Measurements from ENCODE around the gene MRPL58.
"Not testable (repeated sequence)": the region's sequence is repeated elsewhere in the genome, so short reads cannot be mapped to it uniquely, and the experiment has no call there.

MRPL58 gene

GRCh38 chr17:74964988-74965622 lies 47.4 kb upstream of the MRPL58 start:
- Histone ChIP-seq H2AFZ (ENCODE audit: low read depth, low read length, severe bottlenecking) (no peak overlapping the region), H3F3A (ENCODE audit: insufficient read depth) (no peaks in the 10 kb centered on the region), H3K9me3 (ENCODE audit: insufficient read depth, low read length) (no peaks in the 10 kb centered on the region), H3K9me2 (replicated peaks; ENCODE audit: insufficient read depth, low read length) (no peaks in the 10 kb centered on the region), H3K4me3 (ENCODE audit: insufficient read depth, low read length, poor library complexity, severe bottlenecking) (no peak overlapping the region), H3K27me3 (ENCODE audit: low read length) (no peaks in the 10 kb centered on the region), H3K9ac (ENCODE audit: low read length) (no peak overlapping the region), H3K4me2 (ENCODE audit: low read depth, low read length, poor library complexity, severe bottlenecking) (no peak overlapping the region), H3K36me3 (ENCODE audit: low read length) (no peaks in the 10 kb centered on the region), H3K27ac (ENCODE audit: low read depth, low read length) (no peak overlapping the region), H4K20me1 (ENCODE audit: low read depth, low read length) (no peaks in the 10 kb centered on the region), H3K79me2 (ENCODE audit: insufficient read depth, low read length) (no peaks in the 10 kb centered on the region)
- no peak for TF ChIP-seq CTCF (IDR thresholded peaks at IDR 0.05; ENCODE audit: insufficient read depth, low read length, poor library complexity, severe bottlenecking)
- no peak for TF ChIP-seq EZH2phosphoT487 (conservative IDR thresholded peaks at IDR 0.05; ENCODE audit: low read length)

DNA sequence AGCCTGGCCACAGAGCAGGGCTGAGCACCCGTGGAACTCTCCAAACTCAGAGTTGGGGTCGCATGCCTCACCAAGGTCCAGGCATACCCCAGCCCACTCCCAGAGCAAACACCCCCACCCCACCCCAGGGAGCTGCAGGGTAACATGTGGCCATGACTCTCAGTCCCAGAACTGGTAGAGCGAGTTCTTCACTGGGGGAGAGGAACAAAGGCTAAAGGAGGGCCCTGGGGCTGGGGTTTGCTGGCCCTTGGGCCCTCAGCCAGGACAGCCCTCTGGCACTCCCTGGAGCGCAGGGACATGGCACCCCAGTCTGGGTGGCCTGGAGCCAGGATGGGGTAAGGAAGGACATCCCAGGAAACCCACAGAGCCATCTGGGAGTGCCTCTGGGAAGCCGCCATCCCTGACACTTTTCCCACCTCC lies 44.1 kb upstream of the MRPL58 start:
- Histone ChIP-seq H3K9me2 (replicated peaks; ENCODE audit: insufficient read depth, low read length) (no peaks in the 10 kb centered on the region), H3K4me3 (ENCODE audit: insufficient read depth, low read length, poor library complexity, severe bottlenecking) (no peak overlapping the region), H3K9me3 (ENCODE audit: insufficient read depth, low read length) (no peaks in the 10 kb centered on the region), H3K36me3 (ENCODE audit: low read length) (no peaks in the 10 kb centered on the region), H3F3A (ENCODE audit: insufficient read depth) (no peaks in the 10 kb centered on the region), H2AFZ (ENCODE audit: low read depth, low read length, severe bottlenecking) (no peak overlapping the region), H3K9ac (ENCODE audit: low read length) (no peak overlapping the region), H3K4me2 (ENCODE audit: low read depth, low read length, poor library complexity, severe bottlenecking) (no peak overlapping the region), H3K27ac (ENCODE audit: low read depth, low read length) (no peak overlapping the region), H4K20me1 (ENCODE audit: low read depth, low read length) (no peaks in the 10 kb centered on the region), H3K79me2 (ENCODE audit: insufficient read depth, low read length) (no peaks in the 10 kb centered on the region), H3K27me3 (ENCODE audit: low read length) (no peaks in the 10 kb centered on the region)
- TF ChIP-seq CTCF (IDR thresholded peaks at IDR 0.05; ENCODE audit: insufficient read depth, low read length, poor library complexity, severe bottlenecking) (no peak), EZH2phosphoT487 (conservative IDR thresholded peaks at IDR 0.05; ENCODE audit: low read length) (no peak)

- H3K9ac ChIP-seq (ENCODE audit: low read length); H3K9me3 ChIP-seq (ENCODE audit: insufficient read depth, low read length); H3K4me3 ChIP-seq (ENCODE audit: insufficient read depth, low read length, poor library complexity, severe bottlenecking); H3K79me2 ChIP-seq (ENCODE audit: insufficient read depth, low read length); H3F3A ChIP-seq (ENCODE audit: insufficient read depth); H3K9me2 ChIP-seq (replicated peaks; ENCODE audit: insufficient read depth, low read length); H2AFZ ChIP-seq (ENCODE audit: low read depth, low read length, severe bottlenecking); H3K27ac ChIP-seq (ENCODE audit: low read depth, low read length); H3K36me3 ChIP-seq (ENCODE audit: low read length); H3K4me2 ChIP-seq (ENCODE audit: low read depth, low read length, poor library complexity, severe bottlenecking); H4K20me1 ChIP-seq (ENCODE audit: low read depth, low read length); H3K27me3 ChIP-seq (ENCODE audit: low read length): not testable (repeated sequence)
These were observed 43.0 kb upstream of the MRPL58 start for GRCh38 chr17:74969501-74969900.

- H3F3A ChIP-seq (ENCODE audit: insufficient read depth), result no peaks in the 10 kb centered on the region
- no peaks in the 10 kb centered on the region for H3K27me3 ChIP-seq (ENCODE audit: low read length)
- no peaks in the 10 kb centered on the region for H3K9me2 ChIP-seq (replicated peaks; ENCODE audit: insufficient read depth, low read length)
- no peaks in the 10 kb centered on the region for H4K20me1 ChIP-seq (ENCODE audit: low read depth, low read length)
- no peak overlapping the region for H3K4me2 ChIP-seq (ENCODE audit: low read depth, low read length, poor library complexity, severe bottlenecking)
- no peak overlapping the region for H3K27ac ChIP-seq (ENCODE audit: low read depth, low read length)
- no peak overlapping the region for H3K9ac ChIP-seq (ENCODE audit: low read length)
- no peaks in the 10 kb centered on the region for H3K9me3 ChIP-seq (ENCODE audit: insufficient read depth, low read length)
- no peak overlapping the region for H3K4me3 ChIP-seq (ENCODE audit: insufficient read depth, low read length, poor library complexity, severe bottlenecking)
- no peak overlapping the region for H2AFZ ChIP-seq (ENCODE audit: low read depth, low read length, severe bottlenecking)
- H3K36me3 ChIP-seq (ENCODE audit: low read length), result no peaks in the 10 kb centered on the region
- no peaks in the 10 kb centered on the region for H3K79me2 ChIP-seq (ENCODE audit: insufficient read depth, low read length)
- TF ChIP-seq CTCF (IDR thresholded peaks at IDR 0.05; ENCODE audit: insufficient read depth, low read length, poor library complexity, severe bottlenecking) (no peak), EZH2phosphoT487 (conservative IDR thresholded peaks at IDR 0.05; ENCODE audit: low read length) (no peak)
These were observed 42.1 kb upstream of the MRPL58 start for GRCh38 chr17:74970395-74970794.

All from SU-DHL-6 (cell line).